B cell (primary cell): ENCODE data around the gene XPO1. TPM values are rescaled to one million over a fixed set of nuclear protein-coding genes. Genes with fewer than 3 reads are reported as not detected.
A peak's percentile ranks its signal among the peaks of the same experiment; 100 is the strongest.

Experiments used
- ATAC-seq: fragments of 200-7000 bp; cut with Tn5 transposase; one replicate; pipeline ENCODE4 v1.10.0; 2021; ENCODE audit warnings: low read depth, mild to moderate bottlenecking, moderate number of reproducible peaks, moderate library complexity
- CTCF ChIA-PET: fragments of 350-600 bp; sonication (Branson Sonifier 250); formaldehyde crosslinking; loops from one replicate; lab custom pipeline; 2021; ENCODE audit warnings: antibody characterized with exemption, inconsistent platforms; lab: Charles Lee
- POLR2A ChIA-PET: fragments of 350-600 bp; sonication (Branson Sonifier 250); formaldehyde crosslinking; loops from one replicate; lab custom pipeline; 2021; ENCODE audit warnings: antibody characterized with exemption; lab: Charles Lee
- DNase-seq: peaks from one replicate; pipeline ENCODE4 v3.0.0; 2013
- H2AFZ ChIP-seq: 2 replicates; pipeline ENCODE4 v1.6.1; 2012; ENCODE audit warnings: mild to moderate bottlenecking, low read depth, low read length; ENCODE audit not compliant: insufficient read depth, poor library complexity, severe bottlenecking
- H3K27ac ChIP-seq, 2 donors: 1 replicate in 1 of 2; 2 replicates in 1 of 2; pipeline ENCODE4 v1.5.1; 2012 to 2013; ENCODE audit warnings: low read length in 2 of 2, mild to moderate bottlenecking in 2 of 2, moderate library complexity in 1 of 2
- H3K27me3 ChIP-seq, 4 experiments: fragments of 200-600 bp in 1 of 4; sonication (generic) in 1 of 4; replicated peaks in 1 of 4; 1 replicate in 2 of 4; 2 replicates in 2 of 4; pipeline versions ENCODE4 v1.6.1 to v1.7.0; 2013 to 2016; ENCODE audit warnings: low read length in 3 of 4, mild to moderate bottlenecking in 2 of 4, mixed read lengths in 1 of 4, moderate library complexity in 1 of 4; ENCODE audit not compliant: insufficient read depth in 4 of 4, control insufficient read depth in 3 of 4; ENCODE audit errors: control extremely low read depth in 1 of 4
- H3K36me3 ChIP-seq, 2 experiments: replicated peaks in 1 of 2; 1 replicate in 1 of 2; 2 replicates in 1 of 2; pipeline versions ENCODE4 v1.6.1 to v1.7.1; 2013; ENCODE audit warnings: low read length in 1 of 2; ENCODE audit not compliant: insufficient read depth in 2 of 2, control insufficient read depth in 1 of 2; ENCODE audit errors: control extremely low read depth in 1 of 2, extremely low read depth in 1 of 2
- H3K4me1 ChIP-seq, 2 donors: fragments of 200-600 bp in 1 of 2; sonication (generic) in 1 of 2; 1 replicate in 1 of 2; 2 replicates in 1 of 2; pipeline versions ENCODE4 v1.5.1 to v1.6.1; 2013 to 2017; ENCODE audit warnings: low read length in 2 of 2; ENCODE audit not compliant: control insufficient read depth in 2 of 2, insufficient read depth in 2 of 2
- H3K4me2 ChIP-seq: replicated peaks from 2 replicates; pipeline ENCODE3; 2012; ENCODE audit warnings: mild to moderate bottlenecking, low read depth, low read length; ENCODE audit not compliant: poor library complexity, severe bottlenecking
- H3K4me3 ChIP-seq, 5 experiments: fragments of 200-600 bp in 1 of 5; sonication (generic) in 1 of 5; 1 replicate in 3 of 5; 2 replicates in 2 of 5; pipeline versions ENCODE4 v1.5.1 to v1.7.0; 2011 to 2016; ENCODE audit warnings: low read length in 4 of 5, mild to moderate bottlenecking in 4 of 5, low read depth in 2 of 5, control low read depth in 1 of 5, moderate library complexity in 1 of 5; ENCODE audit not compliant: insufficient read depth in 1 of 5; ENCODE audit errors: control extremely low read depth in 1 of 5, extremely low read depth in 1 of 5
- H3K79me2 ChIP-seq: fragments of 200-600 bp; sonication (generic); one replicate; pipeline ENCODE4 v1.6.0; 2016; ENCODE audit warnings: low read length; ENCODE audit not compliant: control insufficient read depth, insufficient read depth
- H3K9ac ChIP-seq: fragments of 200-600 bp; sonication (generic); 2 replicates; pipeline ENCODE4 v1.6.1; 2017; ENCODE audit warnings: mild to moderate bottlenecking, low read length, moderate library complexity
- H3K9me3 ChIP-seq, 3 donors: one replicate each; pipeline versions ENCODE4 v1.6.1 to v1.7.1; 2013; ENCODE audit warnings: low read length in 2 of 3; ENCODE audit not compliant: control insufficient read depth in 2 of 3, insufficient read depth in 1 of 3; ENCODE audit errors: control extremely low read depth in 1 of 3
- H4K20me1 ChIP-seq: 2 replicates; pipeline ENCODE4 v1.6.0; 2012; ENCODE audit warnings: mild to moderate bottlenecking, low read length; ENCODE audit not compliant: insufficient read depth, control insufficient read depth, poor library complexity, severe bottlenecking
- H3K27ac Mint-ChIP-seq: one replicate; pipeline ENCODE4 v1.8.0; 2021; ENCODE audit warnings: mixed read lengths
- H3K27me3 Mint-ChIP-seq: one replicate; pipeline ENCODE4 v1.8.0; 2021; ENCODE audit warnings: mixed read lengths
- H3K4me1 Mint-ChIP-seq: one replicate; pipeline ENCODE4 v1.8.0; 2021; ENCODE audit warnings: mixed read lengths
- H3K4me3 Mint-ChIP-seq: one replicate; pipeline ENCODE4 v1.8.0; 2021; ENCODE audit warnings: mixed read lengths
- H3K9me3 Mint-ChIP-seq: one replicate; pipeline ENCODE4 v1.8.0; 2022; ENCODE audit warnings: mixed read lengths; ENCODE audit not compliant: insufficient read depth
- CTCF ChIP-seq: fragments of 200-600 bp; IDR thresholded peaks from one replicate; pipeline ENCODE4 v1.8.0; 2022; ENCODE audit warnings: antibody characterized with exemption, mild to moderate bottlenecking
- EZH2 ChIP-seq: IDR thresholded peaks from 2 replicates; pipeline ENCODE4 v1.6.1; 2012; ENCODE audit warnings: borderline replicate concordance, low read depth, mild to moderate bottlenecking, moderate library complexity, low read length; ENCODE audit not compliant: insufficient read depth, poor library complexity, severe bottlenecking
- WGBS: methylation state at CpG from one replicate; pipeline ENCODE4 v1.1.5; 2013; ENCODE audit warnings: missing lambda C conversion rate; ENCODE audit not compliant: insufficient coverage; 5-methylcytosine and 5-hydroxymethylcytosine counted together
- intact Hi-C: fragments of 100-400 bp; cut with micrococcal nuclease; formaldehyde crosslinking; loops from one replicate; pipeline ENCODE4 v1.10.0; 2022
- polyA plus RNA-seq: library from polyadenylated mRNA; depleted of rRNA; stranded (reverse); fragments of >200 nt; gene quantifications from 2 replicates; pipeline ENCODE4 v1.2.3, GENCODE V29; 2012
- total RNA-seq, 2 donors: library from RNA; stranded (reverse); fragments of 120-200 nt in 1 of 2; gene quantifications; 1 replicate in 1 of 2; 2 replicates in 1 of 2; pipeline versions ENCODE4 v1.2.3 to v1.2.4, GENCODE V29; 2013 to 2022

The XPO1 gene
- total and polyA plus RNA-seq, 2 donors (not counting 1 experiment from before 2014, with no cell fraction given), result 43.8 to 208 TPM

GRCh38 chr2:61512768-61513398 lies 25.3 kb downstream of the XPO1 start:
- intact Hi-C loops, result no loop called here
- Histone ChIP-seq H3K27ac (peak overlapping the region in 1 of 2 donors; percentile 18), H3K4me2 (no peak overlapping the region), H3K36me3 (peaks cover 18 to 61% of the 10 kb centered on the region in 2 experiments), H3K79me2 (peaks cover 94% of the 10 kb centered on the region), H3K9me3 (no peaks in the 10 kb centered on the region), H3K4me1 (no peaks in the 10 kb centered on the region), H3K4me3 (no peak overlapping the region), H2AFZ (no peak overlapping the region), H3K27me3 (no peaks in the 10 kb centered on the region), H3K9ac (no peak overlapping the region), H4K20me1 (peaks cover 65% of the 10 kb centered on the region)
- Mint-ChIP-seq H3K4me1 (peaks cover 7% of the 10 kb centered on the region), H3K27me3 (no peaks in the 10 kb centered on the region), H3K9me3 (no peaks in the 10 kb centered on the region), H3K27ac (no peak overlapping the region), H3K4me3 (no peak overlapping the region)
- no peak for ATAC-seq
- 100% methylated on average over 3 of the region's 12 CpGs for WGBS
- POLR2A ChIA-PET, result no interaction called here
- no peak for DNase-seq
- CTCF ChIA-PET, result interaction anchor here (0.7 kb wide), 1 partner anchor 9 kb away, joined by 4 read pairs; no protein-coding TSS in a partner anchor
- TF ChIP-seq EZH2 (no peak), CTCF (no peak)
